GM19452 (cell line): ENCODE results near the gene FGGY.

Experiments
- ATAC-seq: cut with Tn5 transposase; IDR thresholded peaks from one replicate; pipeline ENCODE4 v1.9.1; 2021; ENCODE audit not compliant: unreplicated experiment

Gene FGGY

GRCh38 chr1:59378621-59379370, 81.9 kb downstream of the FGGY start:
- no peak for ATAC-seq

DNA sequence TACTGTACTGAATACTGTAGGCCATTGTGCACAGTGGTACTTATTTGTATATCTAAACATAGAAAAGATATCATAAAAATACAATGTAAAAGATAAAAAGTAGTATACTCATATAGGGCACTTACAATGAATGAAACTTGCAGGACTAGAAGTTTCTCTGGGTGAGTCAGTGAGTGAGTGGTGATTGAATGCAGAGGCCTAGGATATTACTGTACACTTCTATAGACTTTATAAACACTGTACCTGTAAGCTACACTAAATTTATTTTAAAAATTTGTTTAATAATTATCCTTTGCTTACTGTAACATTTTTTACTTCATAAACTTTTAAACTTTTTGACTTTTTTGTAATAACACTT, 82.5 kb downstream of the FGGY start:
- ATAC-seq, result no peak

DNA sequence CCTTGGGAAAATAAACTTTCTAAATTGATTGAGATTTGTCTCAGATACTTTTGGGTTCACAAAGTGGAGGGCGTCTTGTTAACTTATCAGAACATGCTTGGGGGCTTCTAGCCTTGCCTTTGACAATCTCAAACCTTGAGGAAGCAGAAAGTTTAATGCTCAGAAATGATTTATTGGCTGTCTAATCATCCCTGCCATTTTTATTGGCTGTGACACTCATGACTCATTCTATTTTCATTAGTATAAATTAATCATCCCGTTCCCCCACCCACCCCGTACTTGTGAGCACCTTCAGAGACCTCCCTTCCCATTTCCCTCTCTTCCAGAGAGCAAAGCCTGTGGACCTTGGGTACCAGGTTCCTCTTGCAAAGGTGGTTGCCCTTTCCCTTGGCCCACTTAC, 87.1 kb downstream of the FGGY start:
- ATAC-seq, result no peak

- no peak for ATAC-seq
Measured at GRCh38 chr1:59384443-59384842, 87.5 kb downstream of the FGGY start.

- ATAC-seq, result no peak
Measured at GRCh38 chr1:59388191-59388590, 91.3 kb downstream of the FGGY start.

DNA sequence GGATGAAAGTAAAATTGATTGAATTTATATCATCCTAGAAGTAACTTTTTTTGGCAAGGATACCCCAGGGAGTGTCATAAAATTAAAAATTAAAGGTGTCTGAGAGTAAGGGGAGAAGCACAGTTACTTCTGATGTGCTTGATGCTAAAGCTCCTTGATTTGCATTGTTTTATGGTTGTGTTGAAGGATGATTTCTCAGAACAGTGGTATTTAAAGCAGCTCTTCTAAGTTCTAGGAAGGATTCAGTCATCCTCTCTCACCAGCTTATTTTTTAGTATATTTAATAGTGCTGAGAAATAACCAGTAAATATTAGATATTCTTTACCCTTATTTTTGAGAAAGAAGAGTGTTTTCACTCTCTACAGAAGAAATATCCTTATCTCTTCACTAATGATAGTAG, 93.0 kb downstream of the FGGY start:
- no peak for ATAC-seq

DNA sequence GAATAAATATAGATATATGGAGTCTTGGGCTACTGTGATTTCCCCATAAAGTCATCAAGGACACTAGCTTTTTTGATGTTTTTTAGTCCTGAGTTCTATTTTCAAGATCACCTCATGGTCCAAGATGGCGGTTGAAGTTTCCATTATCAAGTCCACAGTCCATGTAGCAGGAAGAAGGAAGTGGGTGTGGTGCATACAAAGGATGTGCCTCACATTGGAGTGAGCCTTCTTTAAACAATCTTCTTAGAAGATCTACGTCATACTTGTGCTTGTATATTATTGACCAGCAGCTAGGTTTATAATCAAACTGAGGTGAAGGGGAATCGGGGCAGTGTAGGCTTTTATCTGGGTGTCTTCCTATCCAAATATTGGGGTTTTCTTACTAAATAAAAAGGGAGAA, 93.4 kb downstream of the FGGY start:
- ATAC-seq, result no peak

DNA sequence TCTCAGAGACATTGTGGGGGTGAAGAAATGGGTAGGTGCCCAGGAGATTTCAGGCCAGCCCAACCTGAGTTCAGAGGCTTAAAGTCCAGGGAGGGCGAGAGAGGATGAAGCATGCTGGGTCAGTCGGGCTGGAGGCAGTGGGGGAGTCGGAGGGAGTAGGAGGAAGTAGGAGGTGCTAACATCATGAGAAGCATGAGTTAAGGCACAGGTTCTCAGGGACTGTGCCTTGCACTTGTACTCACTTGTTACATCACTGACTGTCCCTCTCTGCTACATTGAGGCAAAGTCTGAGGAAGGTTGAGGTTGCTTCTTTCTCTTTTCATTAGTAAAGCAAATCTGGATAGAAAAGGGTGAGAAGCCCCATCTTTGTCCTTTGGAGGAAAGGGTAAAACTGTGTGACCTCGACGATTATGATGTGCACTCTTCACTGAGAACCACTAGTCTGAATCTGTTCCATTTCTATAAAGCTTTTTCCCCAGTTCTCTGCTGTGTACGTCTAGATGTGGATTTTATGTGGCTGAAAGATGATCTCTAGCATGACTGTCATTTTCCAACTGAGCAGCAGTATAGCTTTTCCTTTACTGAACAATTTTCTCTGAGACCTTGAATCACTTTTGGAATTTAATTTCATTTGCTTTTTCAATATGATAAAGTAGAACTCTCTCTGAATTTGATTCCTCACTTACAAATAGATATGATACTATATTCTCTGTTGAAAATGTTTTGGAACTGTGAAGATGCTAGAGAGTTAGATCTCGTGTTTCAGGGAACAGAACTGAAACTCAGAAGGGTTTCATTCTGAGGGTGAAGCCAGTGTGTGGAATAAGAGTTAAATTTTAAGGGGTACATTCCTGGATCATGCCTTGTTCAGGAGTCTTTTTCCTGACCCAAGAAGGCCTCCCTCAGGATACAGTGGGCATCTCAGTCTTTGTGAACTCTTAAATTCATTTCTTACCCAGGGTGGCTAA, 94.6 kb downstream of the FGGY start:
- no peak for ATAC-seq

DNA sequence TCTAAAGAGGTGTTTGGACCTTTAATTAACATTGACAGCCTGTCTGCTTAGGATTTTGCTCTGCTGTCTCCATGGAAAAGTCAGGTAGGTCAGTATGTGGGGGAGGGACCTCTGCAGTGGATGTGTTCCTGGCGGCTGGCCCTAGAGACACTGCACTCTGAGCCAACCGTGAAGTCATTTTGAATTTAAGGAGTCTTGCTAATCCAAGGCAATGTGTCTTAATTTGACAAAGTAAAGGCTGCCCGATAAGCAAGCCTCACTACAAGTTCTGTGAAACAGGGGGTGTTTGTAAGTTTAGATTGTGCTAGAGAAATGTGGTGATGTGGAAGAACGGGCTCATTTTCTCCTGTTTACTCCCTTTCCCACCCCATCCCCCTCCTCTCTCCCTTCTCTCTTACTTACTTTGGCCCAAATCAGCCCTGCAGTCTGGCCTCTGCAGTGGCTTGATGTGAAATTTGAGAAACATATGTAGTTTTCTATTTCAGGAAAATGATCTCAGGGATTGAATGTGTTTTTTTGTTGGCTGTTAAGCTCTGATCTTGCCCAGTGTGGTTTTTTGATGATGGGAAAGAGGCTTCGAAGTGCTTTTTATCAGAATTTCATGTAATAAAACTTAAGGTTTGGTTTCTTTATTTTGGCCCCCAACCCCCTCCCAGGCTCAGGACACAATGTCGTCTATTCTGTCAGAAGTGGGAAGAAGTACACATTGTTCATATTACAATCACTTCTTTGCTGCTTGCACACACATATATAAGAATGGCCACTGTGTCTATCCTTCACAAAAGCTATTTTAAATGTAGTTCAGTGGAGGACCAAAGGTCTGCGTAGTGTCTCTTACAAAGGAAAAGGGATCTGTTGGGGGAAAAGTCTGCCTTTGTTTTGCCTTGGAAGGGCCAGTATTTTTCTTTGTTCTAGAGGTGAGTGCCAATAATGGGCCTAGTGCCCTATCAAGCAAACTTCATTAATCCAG, 96.6 kb downstream of the FGGY start:
- no peak for ATAC-seq

DNA sequence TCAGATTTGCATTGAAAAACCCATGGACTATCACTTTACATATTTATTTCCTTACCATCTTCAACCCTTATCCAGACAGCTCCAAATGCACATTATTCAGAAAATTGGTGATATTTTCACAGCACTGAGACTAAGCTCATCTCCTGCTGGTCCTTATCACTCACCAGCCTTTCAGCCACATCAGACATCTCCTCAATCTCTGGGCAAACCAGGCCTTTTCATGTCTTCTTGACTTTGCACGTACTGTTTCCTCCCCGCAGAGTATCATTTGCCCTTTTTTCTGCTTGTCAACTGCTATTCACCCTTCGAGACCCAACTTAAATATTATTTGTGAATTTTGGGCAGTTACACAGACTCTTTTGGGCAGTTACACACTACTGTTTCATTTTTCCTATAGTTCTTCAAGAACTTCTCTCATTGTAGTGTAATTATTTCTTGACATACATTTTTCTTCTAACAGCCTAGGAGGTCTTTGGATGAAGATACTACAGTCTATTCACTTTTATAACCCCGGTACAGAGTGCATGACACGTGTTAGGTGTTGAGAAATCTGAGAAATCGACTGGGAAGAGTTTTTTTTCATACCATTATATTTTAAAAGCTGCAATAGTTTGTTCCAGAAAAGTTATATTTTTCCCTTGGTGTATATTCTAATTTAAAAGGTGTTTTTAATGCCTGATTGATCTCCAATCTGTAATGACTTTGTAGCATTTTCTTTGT, 98.0 kb downstream of the FGGY start:
- no peak for ATAC-seq

GRCh38 chr1:59396387-59396786, 99.5 kb downstream of the FGGY start:
- ATAC-seq, result no peak

- no peak for ATAC-seq
Measured at GRCh38 chr1:59397139-59397858, 100.4 kb downstream of the FGGY start.

DNA sequence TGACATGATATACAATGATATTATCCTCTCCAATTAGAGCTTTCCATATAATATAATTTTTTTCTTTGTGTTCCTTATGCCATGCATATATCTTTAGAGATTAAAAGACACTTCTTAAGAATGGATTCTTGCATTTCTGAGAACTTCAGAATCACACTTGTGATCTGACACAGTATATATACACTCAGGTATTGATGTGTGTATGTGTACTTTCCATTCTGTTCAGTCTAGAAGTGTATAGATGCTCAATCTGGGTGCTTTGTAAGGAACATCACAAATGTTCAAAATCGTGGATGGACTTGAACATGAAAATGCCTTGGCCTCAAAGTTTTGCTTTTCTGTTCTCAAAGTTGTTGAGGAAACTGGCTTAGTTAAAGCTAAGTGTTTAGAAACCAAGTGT, 102.7 kb downstream of the FGGY start:
- no peak for ATAC-seq

DNA sequence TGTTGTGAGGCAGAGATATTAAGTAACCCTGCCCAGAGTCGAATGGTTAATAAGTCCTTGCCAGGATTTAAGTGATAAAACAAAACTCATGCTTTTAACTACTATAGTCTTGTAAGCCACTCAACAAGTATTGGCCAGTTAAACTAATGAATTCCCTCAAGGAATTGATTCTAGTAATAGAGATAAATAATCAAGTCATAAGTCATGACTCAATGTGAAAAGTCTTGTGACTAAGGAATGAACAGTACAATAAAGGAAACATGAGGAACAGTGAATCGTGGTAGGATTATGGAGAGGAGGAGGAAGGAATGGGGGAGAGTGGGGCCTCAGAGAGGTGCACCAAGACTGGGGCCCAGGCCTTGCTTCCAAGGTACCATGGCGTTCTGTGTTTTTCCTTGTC, 104.7 kb downstream of the FGGY start:
- no peak for ATAC-seq

- ATAC-seq, result no peak
Measured at GRCh38 chr1:59404796-59405195, 107.9 kb downstream of the FGGY start.

- no peak for ATAC-seq
Measured at GRCh38 chr1:59406437-59407164, 109.7 kb downstream of the FGGY start.

- no peak for ATAC-seq
Measured at GRCh38 chr1:59408608-59409240, 111.8 kb downstream of the FGGY start.

GRCh38 chr1:59409549-59409948, 112.7 kb downstream of the FGGY start:
- no peak for ATAC-seq

GRCh38 chr1:59409986-59410385, 113.1 kb downstream of the FGGY start:
- no peak for ATAC-seq
